ENCODE data around the gene SEC14L5.

The SEC14L5 gene

DNA sequence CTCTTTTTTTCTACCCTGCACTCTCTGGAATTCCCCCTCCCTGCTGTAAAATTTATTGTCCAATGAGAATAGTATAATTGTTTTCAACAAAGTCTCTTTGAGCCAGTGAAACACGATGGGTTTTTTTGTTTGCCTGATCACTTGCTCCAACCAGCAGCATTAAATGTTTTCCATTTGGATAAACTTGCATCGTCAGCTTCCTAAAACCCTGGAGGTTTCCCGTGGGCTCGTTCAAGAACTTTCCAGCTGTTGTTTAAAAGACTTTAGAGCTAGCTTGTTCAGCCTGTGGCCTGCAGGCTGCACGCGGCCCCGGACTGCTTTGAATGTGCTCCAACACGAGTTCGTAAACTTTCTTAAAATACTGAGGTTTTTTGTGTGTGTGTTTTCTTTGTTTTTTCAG lies 60.7 kb downstream of the SEC14L5 start:
- DNase-seq = no peak

- no peak for DNase-seq
Observed at GRCh38 chr16:5019775-5020174, 61.6 kb downstream of the SEC14L5 start.

GRCh38 chr16:5020551-5020950 lies 62.4 kb downstream of the SEC14L5 start:
- no peak for DNase-seq

GRCh38 chr16:5022521-5022920 lies 64.4 kb downstream of the SEC14L5 start:
- no peak for DNase-seq

DNA sequence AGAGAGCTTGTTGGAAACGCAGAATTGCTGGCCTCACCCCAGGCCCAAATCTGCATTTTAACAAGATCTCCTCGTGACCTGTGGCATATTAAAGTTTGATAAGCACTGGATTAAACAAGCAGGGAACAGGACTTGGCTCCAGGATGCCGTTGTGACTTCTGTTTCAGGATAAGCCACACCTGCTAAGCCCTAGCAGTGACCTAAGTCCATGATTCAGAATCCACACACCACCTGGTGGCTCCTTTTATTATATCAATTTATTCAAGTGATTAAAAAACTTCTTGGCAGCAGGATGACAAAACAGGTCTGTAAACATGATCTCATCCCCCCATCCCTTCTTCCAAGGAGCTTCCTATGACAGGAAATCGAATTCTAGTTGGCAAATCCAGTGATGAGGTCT lies 66.5 kb downstream of the SEC14L5 start:
- no peak for DNase-seq

GRCh38 chr16:5025171-5025632 lies 67.1 kb downstream of the SEC14L5 start:
- no peak for DNase-seq

DNA sequence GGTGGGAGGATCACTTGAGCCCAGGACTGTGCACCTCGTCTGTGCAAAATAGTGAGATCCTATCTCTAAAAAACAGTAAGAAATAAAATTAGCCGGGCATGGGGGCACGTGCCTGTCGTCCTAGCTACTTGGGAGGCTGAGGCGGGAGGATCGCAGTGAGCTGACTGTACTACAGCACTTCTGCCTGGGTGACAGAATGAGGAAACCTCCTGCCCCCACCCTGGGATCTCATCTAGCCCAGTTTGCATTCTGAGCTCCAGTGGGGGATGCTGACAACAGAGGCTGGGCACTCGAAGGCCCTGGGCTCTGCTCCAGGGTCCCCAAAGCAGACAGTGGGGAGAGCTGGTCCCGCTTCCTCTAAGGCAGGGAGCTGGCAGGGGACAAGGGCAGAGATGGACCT lies 68.5 kb downstream of the SEC14L5 start:
- no peak for DNase-seq

DNA sequence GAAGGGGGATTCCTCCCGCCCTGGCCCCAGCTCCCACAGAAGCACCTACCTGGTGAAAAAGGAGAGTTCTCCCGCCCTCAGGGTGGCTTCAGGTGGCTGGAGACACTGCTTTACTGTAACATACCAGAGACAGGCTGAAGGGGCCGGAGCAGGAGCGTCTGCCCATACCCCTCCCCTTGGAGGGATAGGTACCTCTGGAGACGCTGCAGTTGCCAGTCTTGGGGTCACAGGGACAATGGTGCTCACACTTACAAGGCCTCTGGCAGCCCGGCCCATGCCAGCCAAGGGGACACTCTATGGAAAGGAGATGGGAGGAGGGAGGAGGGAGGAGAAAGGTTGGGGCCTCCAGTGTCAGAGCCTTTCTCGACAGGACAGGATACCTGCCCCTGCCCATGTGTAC lies 69.0 kb downstream of the SEC14L5 start:
- DNase-seq = no peak

- DNase-seq = no peak
Observed at GRCh38 chr16:5027575-5028235, 69.6 kb downstream of the SEC14L5 start.

GRCh38 chr16:5028950-5029475 lies 70.9 kb downstream of the SEC14L5 start:
- no peak for DNase-seq

DNA sequence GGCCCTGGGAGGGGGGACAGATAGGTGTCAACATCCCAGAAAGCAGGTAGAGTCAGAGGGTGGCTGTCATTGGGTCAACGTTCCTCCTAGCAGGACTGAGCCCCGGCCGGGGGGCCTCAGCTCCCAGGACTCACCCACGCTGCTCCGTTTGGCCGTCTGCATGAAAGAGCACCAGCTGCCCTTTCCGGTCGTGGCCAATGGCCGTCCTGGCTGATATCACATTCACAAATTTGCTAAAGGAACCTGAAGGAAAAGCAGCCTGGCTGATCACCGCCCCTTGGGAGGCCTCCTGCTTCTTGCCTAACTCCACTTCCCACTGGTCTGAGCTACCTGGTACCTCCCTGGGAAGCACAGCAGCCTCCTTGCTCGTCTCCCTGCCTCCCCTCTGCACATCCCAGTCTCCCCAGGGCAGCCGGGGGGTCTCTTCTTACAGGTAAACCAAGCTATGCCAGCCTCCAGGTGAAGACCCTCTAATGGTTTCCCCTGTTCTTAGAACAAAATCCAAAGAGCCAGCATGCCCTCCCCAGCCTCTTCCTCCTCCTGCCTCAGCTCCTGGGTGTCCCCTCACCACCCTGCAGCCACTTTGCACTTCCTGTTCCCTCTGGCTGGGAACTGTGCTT lies 72.2 kb downstream of the SEC14L5 start:
- DNase-seq = no peak

GRCh38 chr16:5031601-5032000 lies 73.5 kb downstream of the SEC14L5 start:
- DNase-seq = no peak

DNA sequence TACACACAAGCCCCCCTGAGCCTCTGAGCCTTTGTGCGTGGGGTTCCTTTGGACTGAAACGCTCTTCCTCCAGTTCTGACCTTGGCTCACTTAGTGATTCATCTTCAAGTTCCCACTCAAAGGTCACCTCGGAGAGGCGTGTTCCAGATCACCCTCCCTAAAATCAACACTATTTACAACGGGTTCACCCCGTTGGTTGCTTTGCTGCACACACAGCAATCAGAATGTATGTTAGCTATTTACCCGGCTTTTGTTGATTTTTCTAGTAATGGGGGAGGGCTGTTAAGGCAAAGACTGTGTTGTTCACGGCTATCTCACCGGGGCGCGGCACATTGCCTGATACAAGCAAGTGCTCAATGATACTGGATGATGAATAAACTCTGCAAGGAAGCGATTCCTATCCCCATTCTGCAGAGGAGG lies 74.6 kb downstream of the SEC14L5 start:
- DNase-seq = no peak

- peak; percentile 95 for DNase-seq
Observed at GRCh38 chr16:5033256-5034166, 75.4 kb downstream of the SEC14L5 start, which contains the start of gene NAGPA. Gene NAGPA, minus strand, starts transcription at chr16:5033935. Its CDS starts 21 bp downstream, at chr16:5033914.

GRCh38 chr16:5034167-5034523 lies 76.0 kb downstream of the SEC14L5 start:
- DNase-seq = no peak

DNA sequence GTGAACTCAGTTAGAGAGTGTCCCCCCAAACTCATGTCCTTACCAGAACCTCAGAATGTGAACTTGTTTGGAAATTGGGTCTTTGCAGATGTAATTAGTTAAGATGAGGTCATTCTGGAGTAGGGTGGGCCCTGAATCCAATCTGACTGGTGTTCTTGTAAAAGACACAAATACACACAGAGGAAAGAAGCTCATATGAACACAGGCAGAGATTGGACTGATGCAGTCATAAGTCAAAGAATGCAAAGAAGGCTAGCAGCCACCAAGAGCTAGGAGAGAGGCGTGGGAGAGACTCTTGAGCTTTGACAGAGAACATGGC lies 77.7 kb downstream of the SEC14L5 start:
- no peak for DNase-seq

DNA sequence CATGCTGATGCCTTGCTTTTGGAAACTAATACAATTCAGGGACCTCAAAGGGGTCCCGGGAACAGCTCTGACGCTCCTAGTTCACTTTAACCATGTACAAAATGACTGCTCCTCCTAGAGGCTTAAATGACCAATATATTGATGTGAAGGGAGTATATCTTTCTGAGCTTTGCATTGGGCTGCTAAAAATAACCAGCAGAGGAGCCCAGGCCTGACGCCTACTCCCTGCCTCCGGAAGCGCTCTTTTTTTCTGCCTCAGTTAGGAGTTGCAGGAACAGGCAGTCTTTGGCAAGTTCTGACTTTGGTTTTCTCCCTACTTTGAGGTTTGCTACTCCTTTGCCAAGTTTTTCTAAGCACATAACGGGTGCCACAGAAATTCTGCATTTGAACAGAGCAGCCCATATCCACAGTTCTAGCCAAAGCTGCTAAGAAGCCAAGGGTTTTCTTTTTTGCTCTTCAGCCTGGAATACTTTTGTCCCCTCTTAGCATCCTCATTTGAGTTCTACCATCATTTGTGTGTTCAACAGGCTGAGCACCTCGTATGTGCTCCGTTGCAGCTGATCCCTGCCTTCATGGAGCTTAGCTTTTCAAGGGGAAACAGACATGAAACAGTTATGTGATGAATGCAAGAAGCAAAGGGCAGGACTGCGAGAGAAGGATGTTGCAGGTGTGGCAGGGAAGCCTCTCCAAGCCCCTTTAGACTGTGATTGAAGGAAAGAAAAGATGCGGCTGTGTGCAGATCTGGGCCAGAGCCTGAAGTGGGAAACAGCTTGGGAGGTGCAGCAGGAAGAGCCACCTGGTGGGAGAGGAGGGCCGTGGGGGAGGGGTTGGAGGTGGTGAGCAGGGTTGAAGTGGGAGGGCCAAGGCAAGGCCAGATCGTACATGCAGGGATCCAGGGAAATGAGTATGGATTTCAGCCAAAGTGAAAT lies 78.4 kb downstream of the SEC14L5 start:
- DNase-seq = no peak

- no peak for DNase-seq
Observed at GRCh38 chr16:5040451-5040850, 82.3 kb downstream of the SEC14L5 start.

GRCh38 chr16:5041600-5042133 lies 83.5 kb downstream of the SEC14L5 start:
- no peak for DNase-seq

- no peak for DNase-seq
Observed at GRCh38 chr16:5042574-5043171, 84.5 kb downstream of the SEC14L5 start.

DNA sequence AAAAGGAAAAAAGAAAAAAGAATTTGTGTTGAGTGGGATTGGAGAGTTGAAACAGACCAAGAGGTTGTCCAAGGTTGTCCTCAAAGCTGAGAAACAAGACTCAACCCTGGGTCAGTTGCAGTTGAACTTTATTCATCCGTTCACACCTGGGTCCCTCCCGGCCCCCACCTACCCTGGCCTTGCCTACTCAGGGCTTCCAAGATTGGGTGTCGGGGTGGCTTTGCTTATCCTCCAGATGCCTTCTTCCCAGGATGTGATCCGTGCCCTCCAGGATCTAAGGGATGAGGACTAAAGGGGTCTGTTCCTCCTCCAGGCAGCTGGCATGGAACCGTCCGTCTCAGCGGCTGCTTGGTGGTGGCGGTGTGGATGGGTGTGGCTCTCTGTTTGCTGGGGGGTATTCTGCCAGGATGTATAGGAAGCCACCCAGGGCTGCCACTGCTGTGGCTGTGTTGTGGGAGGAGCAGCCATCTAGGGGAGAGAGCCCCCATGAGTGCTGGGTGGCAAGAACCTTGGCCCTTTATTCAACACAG lies 85.9 kb downstream of the SEC14L5 start:
- DNase-seq = no peak
